ENCODE data around the gene SFN.
A peak's percentile ranks its signal among the peaks of the same experiment; 100 is the strongest.
"Not testable (repeated sequence)": the region's sequence is repeated elsewhere in the genome, so short reads cannot be mapped to it uniquely, and the experiment has no call there.

Gene SFN

DNA sequence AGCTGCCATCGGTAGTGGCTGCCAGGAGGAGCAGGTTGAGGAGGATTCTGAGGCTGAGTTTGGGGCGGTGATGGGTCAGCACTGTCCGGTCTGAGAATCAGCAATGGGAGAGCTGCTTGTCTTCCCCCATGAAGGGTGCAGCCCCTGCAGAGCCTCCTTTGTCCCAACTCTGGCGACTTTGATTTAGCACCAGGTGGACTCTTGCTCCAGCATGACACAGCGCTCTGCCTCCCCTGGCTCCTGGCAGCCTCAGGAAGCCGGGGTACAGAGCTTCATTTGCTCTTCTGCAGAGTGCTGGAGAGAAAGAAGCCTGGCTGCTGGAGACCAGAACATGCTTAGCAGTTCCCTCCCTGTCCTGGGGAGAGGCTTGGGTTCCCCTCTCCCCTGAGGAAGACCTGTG is 23.2 kb upstream of the SFN start:
- no peak for DNase-seq

- DNase-seq, result no peak
These were observed 18.3 kb upstream of the SFN start for GRCh38 chr1:26844424-26845196.

- not testable (repeated sequence) for DNase-seq
These were observed 15.1 kb upstream of the SFN start for GRCh38 chr1:26847826-26848225.

GRCh38 chr1:26848499-26848898 is 14.4 kb upstream of the SFN start:
- DNase-seq, result no peak

- no peak for DNase-seq
These were observed 13.8 kb upstream of the SFN start for GRCh38 chr1:26848941-26849774.

- no peak for DNase-seq
These were observed 11.8 kb upstream of the SFN start for GRCh38 chr1:26851106-26851684.

GRCh38 chr1:26852701-26853100 is 10.2 kb upstream of the SFN start:
- no peak for DNase-seq

- DNase-seq, result peak; percentile 81
These were observed 9.8 kb upstream of the SFN start for GRCh38 chr1:26853156-26853555.

GRCh38 chr1:26853600-26853999 is 9.3 kb upstream of the SFN start:
- DNase-seq, result no peak

DNA sequence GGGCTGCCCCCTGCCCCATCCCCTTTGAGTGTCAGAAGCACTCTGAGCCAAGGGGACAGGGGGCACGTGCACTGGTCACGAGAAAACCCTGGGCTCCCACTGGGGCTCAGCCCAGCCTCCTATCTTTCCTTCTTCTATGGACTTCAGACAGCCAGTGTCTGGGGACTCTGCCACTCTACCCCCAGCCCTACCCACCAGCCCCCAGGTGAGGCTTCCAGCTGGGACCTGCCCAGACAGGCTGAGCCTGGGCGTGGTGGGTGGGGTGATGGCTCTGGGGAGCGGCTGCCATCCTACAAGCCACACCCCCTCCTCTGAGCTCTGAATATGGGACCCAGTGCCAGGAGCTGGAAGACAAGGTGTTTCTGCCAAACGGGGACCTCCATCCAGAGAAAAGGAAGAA is 8.0 kb upstream of the SFN start:
- no peak for DNase-seq

- DNase-seq, result no peak
These were observed 7.3 kb upstream of the SFN start for GRCh38 chr1:26855636-26856035.

DNA sequence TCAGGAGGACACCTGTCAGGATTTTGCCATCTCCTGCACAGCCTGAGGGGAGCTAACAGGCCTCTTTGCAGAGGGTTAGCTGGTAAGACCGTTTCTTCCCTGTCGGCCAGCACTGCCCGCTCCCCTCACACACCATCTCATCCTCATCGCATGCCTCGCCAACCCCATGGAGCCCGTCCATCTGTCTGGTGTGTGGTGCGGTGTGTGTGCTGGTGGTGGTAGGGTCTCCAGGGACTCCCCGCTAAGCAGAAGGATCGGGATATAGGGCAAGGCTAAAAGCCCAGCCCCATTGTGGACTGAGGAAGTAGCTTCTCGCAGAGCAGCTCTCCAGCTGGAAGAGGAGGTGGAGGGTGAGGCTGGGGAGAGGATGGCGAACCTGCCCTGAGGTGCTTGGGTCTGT is 6.8 kb upstream of the SFN start:
- no peak for DNase-seq

DNA sequence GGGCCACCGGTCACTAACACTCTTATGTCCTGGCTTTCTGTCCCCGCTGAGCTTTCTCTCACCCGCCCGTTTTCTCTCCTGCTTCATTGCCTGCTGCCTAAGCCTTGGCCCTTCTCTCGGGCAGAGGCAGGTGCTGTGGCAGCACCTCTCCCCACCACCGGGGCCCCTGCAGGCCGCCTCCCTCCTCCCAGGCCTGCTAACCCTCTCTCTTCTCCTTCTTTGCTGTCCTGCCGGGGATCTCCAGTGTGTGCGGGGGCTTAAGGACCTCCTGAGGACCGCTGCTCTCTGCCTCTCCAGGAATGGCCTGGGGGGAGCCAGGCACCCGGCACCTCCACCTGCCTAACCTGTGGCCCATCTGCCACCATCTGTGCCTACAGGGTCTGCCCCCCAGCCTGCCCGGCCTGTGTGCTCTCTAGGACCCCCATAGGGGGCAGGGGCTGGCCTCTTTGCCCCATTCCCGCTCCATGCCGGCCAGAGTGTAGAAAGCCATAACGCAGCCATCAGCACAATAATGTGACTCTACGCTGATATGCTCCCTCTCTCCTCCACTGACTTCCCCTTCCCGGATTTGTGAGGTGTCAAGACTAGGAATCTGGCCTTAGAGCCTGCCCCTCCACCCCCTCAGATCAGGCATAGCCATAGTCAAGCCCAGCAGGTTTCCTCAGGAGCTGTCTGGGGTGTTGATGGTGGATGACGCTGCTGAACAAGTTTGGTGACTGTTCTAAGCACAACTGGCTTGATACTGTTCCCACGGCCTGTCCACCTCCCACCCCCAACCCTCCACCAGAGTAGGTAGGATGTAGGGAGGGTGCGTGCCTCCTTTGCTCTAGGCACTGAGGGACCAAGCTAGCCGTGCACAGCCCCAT is 6.1 kb upstream of the SFN start:
- no peak for DNase-seq

- no peak for DNase-seq
These were observed 5.4 kb upstream of the SFN start for GRCh38 chr1:26857473-26858060.

DNA sequence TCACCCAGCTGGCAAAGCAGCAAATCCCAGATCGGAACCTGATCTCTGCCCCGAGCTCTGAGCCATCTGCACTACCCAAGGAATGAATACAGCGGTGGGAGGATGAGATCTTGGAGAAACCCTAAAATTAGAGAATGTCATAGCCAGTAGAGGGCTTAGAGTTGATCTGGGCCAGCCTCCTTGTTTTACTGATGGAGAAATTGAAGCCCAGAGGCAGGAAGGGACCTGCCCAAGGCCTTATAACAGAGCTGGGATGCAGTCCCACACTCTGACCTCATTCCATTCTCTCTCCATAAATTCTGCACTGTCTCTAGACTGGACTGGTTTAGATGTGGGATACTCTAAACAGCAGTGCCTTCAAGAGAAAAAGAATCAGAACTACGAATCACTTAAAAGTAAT is 4.8 kb upstream of the SFN start:
- DNase-seq, result no peak

GRCh38 chr1:26858891-26859640 is 3.9 kb upstream of the SFN start:
- DNase-seq, result no peak

GRCh38 chr1:26861286-26861701 is 1.7 kb upstream of the SFN start:
- no peak for DNase-seq

GRCh38 chr1:26861889-26862378 is 1.0 kb upstream of the SFN start:
- no peak for DNase-seq

DNA sequence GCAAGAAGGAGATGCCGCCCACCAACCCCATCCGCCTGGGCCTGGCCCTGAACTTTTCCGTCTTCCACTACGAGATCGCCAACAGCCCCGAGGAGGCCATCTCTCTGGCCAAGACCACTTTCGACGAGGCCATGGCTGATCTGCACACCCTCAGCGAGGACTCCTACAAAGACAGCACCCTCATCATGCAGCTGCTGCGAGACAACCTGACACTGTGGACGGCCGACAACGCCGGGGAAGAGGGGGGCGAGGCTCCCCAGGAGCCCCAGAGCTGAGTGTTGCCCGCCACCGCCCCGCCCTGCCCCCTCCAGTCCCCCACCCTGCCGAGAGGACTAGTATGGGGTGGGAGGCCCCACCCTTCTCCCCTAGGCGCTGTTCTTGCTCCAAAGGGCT is 732 bp downstream of the SFN start:
- DNase-seq, result no peak

DNA sequence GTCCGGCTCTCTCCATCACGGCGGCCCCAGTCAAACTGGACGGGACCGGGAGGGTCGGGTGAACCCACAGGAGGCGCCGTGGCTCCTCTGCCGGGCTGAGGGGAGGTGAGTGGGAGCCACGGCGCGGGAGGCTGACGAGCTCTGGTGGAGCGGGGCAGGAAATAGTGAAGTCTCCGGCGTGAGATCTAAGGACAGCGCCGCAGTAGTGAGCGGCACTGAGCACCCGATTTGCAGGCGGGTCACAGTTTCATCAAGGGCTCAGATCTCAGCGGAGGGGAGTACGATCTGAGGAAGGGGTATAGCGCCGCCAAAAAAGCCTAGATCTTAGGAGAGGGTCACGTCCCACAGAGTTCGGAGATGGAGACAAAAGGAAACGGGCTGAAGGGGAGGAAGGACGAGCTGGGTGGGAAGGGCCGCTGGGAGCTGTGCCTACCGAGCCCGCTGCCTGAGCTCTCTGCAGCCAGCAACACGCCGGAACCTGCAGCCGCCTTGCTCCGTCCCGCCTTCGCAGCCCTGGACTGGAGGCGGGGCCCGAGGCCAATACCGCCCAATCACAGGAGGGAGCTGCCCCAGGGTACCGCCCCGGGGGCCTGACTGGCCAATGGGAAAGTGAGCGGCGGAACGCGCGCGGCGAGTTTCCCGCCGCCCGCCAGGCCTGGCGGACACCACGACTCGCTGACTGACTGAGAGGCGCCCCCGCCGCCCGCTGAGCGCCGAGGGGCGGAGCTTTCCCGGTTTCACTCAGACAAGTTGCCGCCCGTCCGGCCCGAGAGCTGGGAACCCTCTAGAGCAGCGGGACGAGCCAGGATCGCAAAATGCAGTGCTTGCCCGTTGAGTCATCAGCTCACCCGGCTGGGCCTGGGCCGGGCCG is 1.9 kb downstream of the SFN start:
- peak; percentile 96 for DNase-seq

DNA sequence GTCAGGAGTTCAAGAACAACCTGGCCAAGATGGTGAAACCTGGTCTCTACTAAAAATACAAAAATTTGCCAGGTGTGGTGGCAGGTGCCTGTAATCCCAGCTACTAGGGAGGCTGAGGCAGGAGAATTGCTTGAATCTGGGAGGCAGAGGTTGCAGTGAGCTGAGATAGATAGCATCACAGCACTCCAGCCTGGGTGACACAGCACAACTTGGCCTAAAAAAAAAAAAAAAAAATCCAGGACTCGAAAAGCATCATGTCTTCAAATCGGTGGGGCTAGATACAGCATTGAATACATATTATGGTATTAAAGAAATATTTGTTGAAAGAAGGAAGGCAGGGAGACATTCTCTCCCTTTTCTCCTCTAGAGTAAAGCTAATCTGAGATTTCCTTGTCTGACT is 10.1 kb downstream of the SFN start:
- DNase-seq, result not testable (repeated sequence)

Measured in inflammatory macrophage treated with lipopolysaccharide for 4 hours (primary cell).